UCSD-AML1 (cell line): ENCODE measurements around the gene VSIG10L.

Experiments
- DNase-seq: peaks from one replicate; lab custom pipeline; 2025; ENCODE audit not compliant: unreplicated experiment; lab: John Stamatoyannopoulos, UW

The VSIG10L gene

GRCh38 chr19:51339313-51339686 lies 2.6 kb downstream of the VSIG10L start:
- no peak for DNase-seq

GRCh38 chr19:51338563-51339312 lies 3.2 kb downstream of the VSIG10L start:
- peak; percentile 89 for DNase-seq

GRCh38 chr19:51337861-51338562 lies 3.9 kb downstream of the VSIG10L start:
- DNase-seq = no peak

DNA sequence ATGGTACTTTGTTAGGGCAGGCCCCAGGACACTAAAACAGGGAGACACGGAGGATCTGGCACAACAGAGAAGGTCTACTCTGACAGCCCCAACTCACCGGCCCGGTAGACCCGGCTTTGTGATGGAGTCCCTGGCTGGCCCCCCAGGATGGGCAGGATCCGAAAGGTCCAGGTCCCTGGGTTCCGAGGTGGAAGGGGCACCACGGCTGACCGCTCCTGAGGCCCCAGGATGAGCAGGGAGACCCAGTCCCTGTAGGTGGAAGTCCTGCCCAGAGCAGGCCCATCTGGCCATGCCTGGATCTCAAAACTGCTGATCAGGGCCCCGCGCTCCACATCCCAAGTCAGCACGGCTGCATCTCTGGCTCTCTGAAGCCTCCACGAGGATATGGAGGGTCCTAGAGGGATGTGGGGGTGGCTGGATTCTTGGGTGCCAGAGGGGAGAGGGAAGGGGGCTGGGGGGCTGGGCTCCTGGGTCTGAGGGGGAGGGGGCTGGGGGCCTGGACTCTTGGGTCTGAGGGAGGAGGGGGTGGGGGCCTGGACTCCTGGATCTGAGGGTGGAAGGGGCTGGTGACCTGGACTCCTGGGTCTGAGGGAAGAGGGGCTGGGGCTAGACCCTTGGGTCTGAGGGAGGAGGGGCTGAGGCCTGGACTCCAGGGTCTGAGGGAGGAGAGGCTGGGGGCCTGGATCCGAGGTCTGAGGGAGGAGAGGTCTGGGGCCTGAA lies 4.6 kb downstream of the VSIG10L start:
- DNase-seq = no peak

DNA sequence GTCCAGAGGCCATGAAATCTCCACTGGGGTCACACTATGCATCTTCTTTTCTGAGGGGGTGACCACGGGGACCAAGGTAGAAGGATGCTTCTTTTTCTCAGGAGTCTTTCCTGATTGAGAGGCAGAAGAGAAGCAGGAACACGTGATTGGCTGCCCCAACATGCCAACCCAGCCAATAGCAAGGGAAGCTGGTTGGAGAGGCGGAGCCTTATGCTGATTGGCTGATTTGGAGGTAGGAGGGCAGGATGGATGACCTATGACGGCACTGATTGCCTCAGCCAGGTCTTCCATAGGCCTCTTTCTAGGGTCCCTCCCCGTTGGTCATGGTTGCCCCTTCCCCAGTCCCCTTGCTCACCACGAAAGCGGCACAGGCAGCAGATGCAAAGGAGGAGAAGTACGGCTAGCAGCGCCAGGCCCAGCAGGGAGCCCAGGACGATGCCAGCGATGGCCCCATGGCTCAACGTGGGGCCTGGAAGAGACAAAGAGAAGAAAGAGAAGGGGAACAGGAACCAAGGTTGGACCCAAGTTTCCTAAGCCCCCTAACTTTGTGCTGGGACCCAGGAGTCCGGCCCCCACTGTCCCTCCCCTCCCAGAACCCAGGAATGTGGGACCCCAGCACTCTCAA lies 8.0 kb downstream of the VSIG10L start:
- no peak for DNase-seq

- no peak for DNase-seq
Measured at GRCh38 chr19:51331716-51332115, 10.2 kb downstream of the VSIG10L start.

DNA sequence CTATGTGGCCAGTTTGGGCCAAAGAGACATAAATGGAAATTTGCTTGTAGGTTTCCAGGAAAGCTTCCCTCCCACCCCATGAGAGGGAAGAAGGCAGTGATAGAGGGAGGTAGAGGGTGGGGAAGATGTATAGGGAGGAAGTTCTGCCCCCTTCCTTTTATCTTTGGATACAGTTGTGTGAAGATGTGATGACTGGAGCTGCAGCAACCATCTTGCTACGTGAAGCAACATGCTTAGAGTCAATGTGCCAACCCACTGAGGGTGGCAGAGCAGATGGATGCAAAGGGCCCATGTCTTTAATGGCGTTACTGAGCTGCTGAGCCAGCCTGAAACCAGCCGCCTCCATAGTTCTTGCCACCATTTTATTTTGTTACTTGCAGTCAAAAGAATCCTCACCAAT lies 10.7 kb downstream of the VSIG10L start:
- no peak for DNase-seq

DNA sequence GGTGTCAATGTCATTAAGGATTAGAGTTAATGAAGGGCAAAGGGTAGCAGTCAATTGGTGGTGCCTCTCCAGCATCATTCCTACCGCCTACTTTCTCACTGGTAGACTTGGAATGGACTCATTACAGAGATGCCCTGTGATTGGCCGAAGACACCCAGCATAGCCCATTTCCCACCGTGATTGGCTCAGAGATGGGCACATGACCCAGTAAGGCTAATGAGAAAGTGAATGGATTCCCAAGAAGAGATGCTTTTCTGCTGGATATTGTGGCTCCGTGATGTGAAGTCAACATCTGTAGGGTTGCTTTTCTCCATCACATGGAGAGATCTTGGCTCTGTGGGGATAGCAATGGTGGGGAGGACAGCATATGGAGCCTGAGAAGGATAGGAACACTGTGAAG lies 11.6 kb downstream of the VSIG10L start:
- DNase-seq = no peak

DNA sequence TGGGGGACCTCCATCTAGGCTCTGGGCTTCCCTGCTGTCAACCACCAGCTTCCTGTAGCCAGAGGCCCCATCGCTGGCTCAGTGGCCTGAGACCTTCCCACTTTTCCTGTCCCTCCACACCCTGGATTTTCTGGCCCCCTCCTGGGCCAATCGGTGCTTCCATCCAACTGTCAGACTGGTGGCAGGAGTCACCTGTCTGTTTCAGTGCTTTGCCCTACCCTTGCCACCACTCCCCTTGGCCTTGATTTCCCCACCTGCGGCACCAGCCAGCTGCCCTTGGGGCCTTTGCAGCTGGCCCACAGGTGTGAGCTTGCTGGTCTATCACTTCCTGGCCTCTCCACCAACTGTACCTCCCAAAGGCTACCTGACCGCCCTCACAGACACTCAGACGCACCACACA lies 12.5 kb downstream of the VSIG10L start:
- DNase-seq = no peak

- DNase-seq = peak; percentile 68
Measured at GRCh38 chr19:51327066-51328001, 14.6 kb downstream of the VSIG10L start.

DNA sequence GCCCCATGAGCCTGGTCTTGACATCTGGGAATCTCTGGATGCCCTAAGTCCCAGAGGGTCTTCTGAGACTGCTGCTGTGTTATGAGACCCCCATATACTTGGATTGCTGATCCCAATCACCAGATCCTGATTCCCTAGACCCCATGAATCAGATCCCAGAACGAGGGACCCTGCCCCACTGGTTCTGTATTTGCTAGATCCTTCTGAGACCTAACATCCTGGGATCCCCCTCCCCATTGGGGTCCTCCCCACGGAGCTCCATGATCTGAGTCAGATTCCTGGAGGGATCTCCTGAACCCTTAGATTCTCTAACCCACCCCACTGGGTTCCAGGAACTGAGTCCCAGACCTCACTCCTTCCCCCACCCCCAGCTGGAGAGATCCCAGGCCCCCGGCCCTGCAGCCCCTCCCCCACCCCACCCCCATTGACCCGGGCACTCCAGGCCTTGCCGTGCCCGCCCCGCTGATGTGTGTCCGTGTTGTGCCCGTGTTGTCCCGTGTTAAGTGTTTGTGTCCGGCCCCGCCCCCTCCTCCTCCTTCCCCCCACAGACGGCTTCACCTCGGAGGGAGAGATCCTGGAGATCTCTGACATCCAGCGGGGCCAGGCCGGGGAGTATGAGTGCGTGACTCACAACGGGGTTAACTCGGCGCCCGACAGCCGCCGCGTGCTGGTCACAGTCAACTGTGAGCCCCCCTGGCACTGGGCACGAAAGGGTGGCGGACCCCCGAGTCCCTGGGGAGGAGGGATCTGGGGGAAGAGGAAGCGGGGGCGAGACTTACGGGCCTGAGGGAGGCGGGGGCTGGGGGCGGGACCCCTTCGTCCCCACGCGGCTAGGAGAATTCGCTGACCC lies 15.5 kb downstream of the VSIG10L start:
- no peak for DNase-seq

DNA sequence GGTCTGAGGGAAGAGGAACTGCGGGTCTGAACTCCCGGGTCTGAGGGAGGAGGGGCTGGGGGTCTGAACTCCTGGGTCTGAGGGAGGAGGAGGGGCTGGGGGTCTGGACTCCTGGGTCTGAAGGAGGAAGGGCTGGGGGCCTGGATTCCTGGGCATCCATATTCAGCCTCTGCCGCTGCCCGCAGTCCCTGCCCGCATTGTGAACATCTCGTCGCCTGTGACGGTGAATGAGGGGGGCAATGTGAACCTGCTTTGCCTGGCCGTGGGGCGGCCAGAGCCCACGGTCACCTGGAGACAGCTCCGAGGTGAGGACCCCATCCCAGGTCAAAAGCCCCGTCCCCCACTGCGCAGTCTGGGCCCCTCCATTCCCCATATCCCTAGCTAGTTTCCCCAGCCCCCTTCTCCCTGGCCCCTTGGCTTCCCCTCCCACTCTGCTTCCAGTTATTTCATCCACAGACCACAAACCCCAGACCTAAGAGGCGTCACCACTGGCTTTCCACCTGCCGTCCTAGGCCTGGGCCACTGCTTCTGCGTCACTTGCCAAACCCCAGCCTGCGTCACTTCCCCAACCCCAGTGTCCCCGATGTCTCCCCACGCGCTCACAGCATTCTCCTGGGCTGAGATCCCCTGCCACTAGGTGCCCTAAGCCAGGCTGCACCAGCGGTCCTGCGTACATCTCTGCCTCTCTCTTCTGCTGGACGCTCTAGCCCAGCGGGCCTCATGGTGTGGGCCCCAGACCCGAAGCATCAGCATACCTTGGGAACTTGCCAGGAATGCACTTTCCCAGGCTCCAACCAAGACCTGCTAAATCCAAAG lies 16.6 kb downstream of the VSIG10L start:
- DNase-seq = no peak

DNA sequence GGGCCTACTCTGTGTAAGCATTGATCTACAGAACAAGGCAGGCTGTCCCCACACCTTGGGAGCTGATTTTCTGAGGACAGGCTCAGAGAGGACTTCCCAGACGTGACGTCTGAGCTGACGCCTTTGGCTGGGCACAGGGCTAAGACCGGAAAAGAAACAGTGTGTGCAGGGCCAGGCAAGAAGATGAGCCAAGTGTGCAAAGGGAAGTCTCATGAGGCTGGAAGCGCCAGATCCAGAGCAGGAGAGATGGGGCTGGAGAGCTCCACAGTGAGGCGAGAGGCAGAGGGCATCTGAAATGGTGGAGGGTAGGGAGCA lies 17.8 kb downstream of the VSIG10L start:
- no peak for DNase-seq

DNA sequence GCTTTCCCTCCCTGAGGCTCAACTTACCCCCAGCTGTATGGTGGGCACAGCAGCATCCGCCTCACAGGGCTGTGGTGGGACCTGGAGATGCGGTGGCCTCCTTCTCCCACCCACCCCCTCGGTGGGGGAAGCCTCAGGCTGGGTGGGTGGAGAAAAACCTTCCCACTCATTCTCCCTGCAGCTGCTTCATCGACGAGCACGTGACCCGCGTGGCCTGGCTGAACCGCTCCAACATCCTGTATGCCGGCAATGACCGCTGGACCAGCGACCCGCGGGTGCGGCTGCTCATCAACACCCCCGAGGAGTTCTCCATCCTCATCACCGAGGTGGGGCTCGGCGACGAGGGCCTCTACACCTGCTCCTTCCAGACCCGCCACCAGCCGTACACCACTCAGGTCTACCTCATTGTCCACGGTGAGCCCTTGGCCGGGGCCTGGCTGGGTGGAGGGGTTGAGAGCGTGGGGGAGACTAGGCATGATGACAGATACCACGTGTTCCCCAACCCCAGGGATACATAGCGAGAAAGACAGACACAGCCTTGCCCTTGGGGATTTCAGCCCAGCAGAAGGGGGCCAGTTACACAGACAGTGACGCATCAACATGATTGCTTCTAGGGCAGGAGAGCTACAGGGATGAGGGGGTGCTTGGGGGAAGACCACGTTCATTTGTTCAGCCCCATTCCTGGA lies 18.3 kb downstream of the VSIG10L start:
- no peak for DNase-seq

DNA sequence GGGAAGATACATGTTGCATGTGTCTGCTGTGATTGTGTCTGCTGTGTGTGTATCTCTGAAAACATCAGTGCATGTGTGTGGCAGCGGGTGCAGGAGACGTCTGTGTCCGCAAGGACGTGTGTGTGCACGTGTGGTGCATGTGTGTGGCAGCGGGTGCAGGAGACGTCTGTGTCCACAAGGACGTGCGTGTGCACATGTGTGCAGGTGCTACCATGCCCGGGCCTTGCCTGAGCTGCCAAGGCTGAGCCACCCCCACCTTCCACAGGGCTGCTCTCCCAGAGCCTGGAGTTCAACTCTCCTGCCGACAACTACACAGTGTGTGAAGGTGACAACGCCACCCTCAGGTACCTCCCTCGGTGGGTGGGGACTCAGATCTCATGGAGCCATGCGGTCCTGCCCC lies 20.1 kb downstream of the VSIG10L start:
- DNase-seq = no peak

GRCh38 chr19:51320280-51320657 lies 21.7 kb downstream of the VSIG10L start:
- no peak for DNase-seq

- no peak for DNase-seq
Measured at GRCh38 chr19:51319649-51320279, 22.2 kb downstream of the VSIG10L start.
